Right cardiac atrium (tissue), 5 donors: ENCODE data around the gene LRRN2. TPM values are rescaled to one million over a fixed set of nuclear protein-coding genes. Genes with fewer than 3 reads are reported as not detected.
A peak's percentile ranks its signal among the peaks of the same experiment; 100 is the strongest.

Experiments
- ATAC-seq, 2 donors: fragments of 200-7000 bp; cut with Tn5 transposase; one replicate each; pipeline versions ENCODE4 v1.8.0 to v1.9.1; 2020; ENCODE audit warnings: moderate library complexity in 2 of 2, mild to moderate bottlenecking in 1 of 2
- DNase-seq, 3 donors: peaks; one replicate each; pipeline ENCODE4 v3.0.0-alpha.2; 2020
- H3K27ac ChIP-seq: one replicate; pipeline ENCODE4 v1.5.1; 2013; ENCODE audit warnings: mild to moderate bottlenecking, low read length, control low read depth, moderate library complexity
- H3K27me3 ChIP-seq: one replicate; pipeline ENCODE4 v1.6.1; 2013; ENCODE audit not compliant: control insufficient read depth, insufficient read depth
- H3K4me1 ChIP-seq: one replicate; pipeline ENCODE4 v1.6.1; 2013; ENCODE audit warnings: low read length; ENCODE audit not compliant: control insufficient read depth, insufficient read depth
- H3K4me3 ChIP-seq: one replicate; pipeline ENCODE4 v1.5.1; 2013; ENCODE audit warnings: low read length, control low read depth
- H3K9me3 ChIP-seq: one replicate; pipeline ENCODE4 v1.6.1; 2013; ENCODE audit warnings: low read length; ENCODE audit not compliant: control insufficient read depth
- WGBS: extraction: QIAGEN DNeasy Blood & Tissue Kit; methylation state at CpG from one replicate; pipeline ENCODE4 v1.1.7; 2013; 5-methylcytosine and 5-hydroxymethylcytosine counted together
- intact Hi-C, 4 donors: fragments of 100-400 bp; cut with DNase I; formaldehyde crosslinking; loops; one replicate each; pipeline versions ENCODE4 v1.11.0 to v1.14.0; 2022 to 2023
- polyA plus RNA-seq: library from polyadenylated mRNA; stranded (reverse); fragments of 200-250 nt; gene quantifications from one replicate; pipeline ENCODE4 v1.2.3, GENCODE V29; 2013
- total RNA-seq, 4 donors: library from RNA; stranded (reverse); fragmentation: NEBNext Ultra II Directional; extraction: Animal tissue kit (Norgen Biotek cat#: 25700); gene quantifications; one replicate each; pipeline ENCODE4 v1.2.1, GENCODE V29; 2021
- donor health status: healthy with polysubstance abuse.
- donor health status: DM: no; HTN: yes; CAD: no.
- donor health status: DM: no; HTN: no; CAD: no.
- donor health status: DM: no; HTN: yes; CAD: no; lungs with severe emphysema.
- donor health status: DM: yes; HTN: yes; CAD: no.

The LRRN2 gene
- total and polyA plus RNA-seq, 5 donors = 4.8 to 31.6 (median 21.4) TPM

DNA sequence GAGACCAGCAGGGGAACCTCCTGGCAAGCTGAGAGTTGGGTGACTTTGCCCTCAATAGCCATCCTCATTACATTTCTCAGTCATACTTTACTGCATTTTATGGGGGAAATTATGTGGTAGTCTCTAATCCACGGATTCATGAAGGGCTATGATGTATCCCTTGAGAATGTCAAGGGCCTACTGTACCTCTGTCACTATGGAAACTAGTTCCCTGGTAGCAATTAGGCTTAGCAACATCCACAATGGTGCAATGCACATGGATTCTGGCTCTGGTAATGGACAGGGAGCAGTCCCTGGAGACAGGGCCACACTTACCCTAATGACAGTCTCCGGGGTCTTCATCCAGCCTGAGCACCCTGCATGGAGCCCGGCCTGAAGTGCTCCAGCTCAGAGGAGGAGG is 26.5 kb downstream of the LRRN2 start:
- Histone ChIP-seq H3K27me3 (no peaks in the 10 kb centered on the region), H3K4me3 (no peak overlapping the region), H3K9me3 (no peaks in the 10 kb centered on the region), H3K27ac (no peak overlapping the region), H3K4me1 (no peaks in the 10 kb centered on the region)
- WGBS = 77% methylated on average over 3 of the region's 3 CpGs
- DNase-seq (no peak), ATAC-seq (no peak)
- intact Hi-C loops = no loop called here

DNA sequence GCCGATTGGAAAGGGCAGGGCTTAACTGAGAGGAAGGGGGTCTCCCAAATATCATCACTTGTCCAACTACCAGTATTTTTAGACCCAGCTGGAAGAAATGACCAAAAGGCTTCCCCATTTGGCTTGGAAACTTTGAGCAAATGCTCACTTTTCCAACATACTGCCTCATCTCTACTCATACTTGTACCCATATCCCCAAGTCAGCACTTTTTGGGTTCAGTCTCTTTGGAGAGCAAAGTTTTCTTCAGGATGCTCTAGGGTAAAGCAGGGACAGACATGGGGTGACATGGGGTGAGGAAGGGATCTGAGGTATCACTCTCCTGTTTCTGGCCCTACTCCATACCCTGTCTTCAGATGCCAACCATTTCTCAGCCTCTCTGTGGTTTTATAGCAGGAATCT is 27.2 kb downstream of the LRRN2 start:
- Histone ChIP-seq H3K27ac (no peak overlapping the region), H3K4me1 (no peaks in the 10 kb centered on the region), H3K4me3 (no peak overlapping the region), H3K9me3 (no peaks in the 10 kb centered on the region), H3K27me3 (no peaks in the 10 kb centered on the region)
- no peak for DNase-seq
- 100% methylated on average over 1 of the region's 1 CpG for WGBS
- no peak for ATAC-seq
- intact Hi-C loops = no loop called here

DNA sequence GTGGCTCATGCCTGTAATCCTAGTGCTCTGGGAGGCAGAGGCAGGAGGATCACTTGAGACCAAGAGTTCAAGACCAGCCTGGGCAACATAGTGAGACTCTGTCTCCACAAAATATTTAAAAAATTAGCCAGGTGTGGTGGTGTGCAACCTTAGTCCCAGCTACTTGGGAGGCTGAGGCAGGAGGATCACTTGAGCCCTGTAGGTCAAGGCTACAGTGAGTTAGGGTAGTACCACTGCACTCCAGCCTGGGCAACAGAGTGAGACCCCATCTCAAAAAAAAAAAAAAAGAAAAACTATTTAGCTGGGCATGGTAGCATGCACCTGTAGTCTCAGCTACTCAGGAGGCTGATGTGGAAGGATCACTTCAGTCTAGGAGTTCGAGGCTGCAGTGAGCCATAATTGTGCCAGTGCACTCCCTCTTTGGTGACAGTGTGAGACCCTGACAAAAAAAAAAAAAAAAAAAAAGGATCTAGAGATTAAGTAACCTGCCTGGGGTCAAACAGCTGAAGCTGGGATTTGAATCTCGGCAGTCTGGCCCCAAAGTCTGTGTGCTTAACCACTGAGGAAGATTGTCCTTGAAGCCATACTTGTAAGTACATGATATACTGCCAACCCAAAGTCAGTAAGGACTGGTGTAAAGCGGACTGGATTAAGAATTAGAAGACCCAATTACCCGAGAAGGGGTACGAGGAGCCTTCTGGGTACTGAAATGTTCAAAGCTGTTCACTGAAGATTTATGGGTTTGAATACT is 31.8 kb downstream of the LRRN2 start:
- H3K27ac ChIP-seq = no peak overlapping the region
- no peak overlapping the region for H3K4me3 ChIP-seq
- no peaks in the 10 kb centered on the region for H3K27me3 ChIP-seq
- H3K4me1 ChIP-seq = no peaks in the 10 kb centered on the region
- DNase-seq = no peak
- 92% methylated on average over 5 of the region's 5 CpGs for WGBS
- H3K9me3 ChIP-seq = no peaks in the 10 kb centered on the region
- intact Hi-C loops = no loop called here
- ATAC-seq = no peak

DNA sequence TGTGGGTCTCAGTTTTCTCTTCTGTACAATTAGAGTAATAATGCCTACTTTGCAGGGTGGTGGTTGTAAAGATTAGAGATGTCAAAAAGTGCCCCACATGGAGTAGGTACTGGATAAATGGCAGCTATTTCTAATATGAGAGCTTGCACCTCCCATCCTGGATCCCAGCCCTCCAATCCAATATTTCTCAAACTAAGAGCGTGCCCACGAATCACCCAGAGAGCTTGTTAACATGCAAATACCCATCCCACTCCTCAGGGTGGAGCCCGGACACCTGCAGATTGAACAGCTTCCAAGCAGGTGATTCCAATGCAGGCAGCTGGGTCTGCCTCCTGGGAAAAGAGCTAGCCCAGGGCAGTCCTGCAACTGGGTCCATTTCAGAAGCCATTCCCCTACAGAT is 33.0 kb downstream of the LRRN2 start:
- H3K9me3 ChIP-seq = no peaks in the 10 kb centered on the region
- ATAC-seq (no peak), DNase-seq (no peak)
- no peak overlapping the region for H3K27ac ChIP-seq
- no peaks in the 10 kb centered on the region for H3K4me1 ChIP-seq
- intact Hi-C loops = no loop called here
- H3K4me3 ChIP-seq = no peak overlapping the region
- 67% methylated on average over 3 of the region's 3 CpGs for WGBS
- no peaks in the 10 kb centered on the region for H3K27me3 ChIP-seq

DNA sequence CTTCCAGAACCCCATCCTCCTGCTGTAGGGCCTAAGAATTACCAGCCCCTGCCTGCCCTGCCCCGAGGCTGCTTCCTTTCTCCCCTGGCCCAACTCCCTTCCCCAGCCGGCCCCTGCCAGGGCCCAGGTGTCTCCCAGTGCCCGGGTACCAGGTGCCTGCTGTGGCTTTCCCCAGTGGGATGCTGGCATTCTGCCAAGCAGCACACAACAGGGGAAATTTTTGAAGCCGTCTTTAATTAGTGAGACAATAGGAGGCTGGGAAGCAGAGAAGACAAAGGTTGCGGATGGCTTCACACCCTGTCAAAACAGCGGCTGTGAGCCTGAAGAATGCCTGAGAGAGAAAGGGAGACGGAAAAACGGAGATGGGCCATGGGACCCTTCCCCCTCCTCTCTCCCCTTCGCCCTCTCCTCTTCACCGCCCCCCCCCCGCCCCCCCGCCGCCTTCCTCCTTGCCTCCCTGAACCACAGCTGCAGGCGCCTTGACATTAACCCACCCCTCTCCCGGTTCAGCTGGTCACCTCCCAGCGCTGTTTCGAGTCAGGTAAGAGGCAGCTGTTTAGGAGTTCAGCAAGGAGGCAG is 33.6 kb downstream of the LRRN2 start:
- H3K9me3 ChIP-seq = no peaks in the 10 kb centered on the region
- intact Hi-C loops = no loop called here
- no peaks in the 10 kb centered on the region for H3K4me1 ChIP-seq
- DNase-seq (no peak), ATAC-seq (no peak)
- no peaks in the 10 kb centered on the region for H3K27me3 ChIP-seq
- 35% methylated on average over 16 of the region's 17 CpGs for WGBS
- no peak overlapping the region for H3K4me3 ChIP-seq
- no peak overlapping the region for H3K27ac ChIP-seq

DNA sequence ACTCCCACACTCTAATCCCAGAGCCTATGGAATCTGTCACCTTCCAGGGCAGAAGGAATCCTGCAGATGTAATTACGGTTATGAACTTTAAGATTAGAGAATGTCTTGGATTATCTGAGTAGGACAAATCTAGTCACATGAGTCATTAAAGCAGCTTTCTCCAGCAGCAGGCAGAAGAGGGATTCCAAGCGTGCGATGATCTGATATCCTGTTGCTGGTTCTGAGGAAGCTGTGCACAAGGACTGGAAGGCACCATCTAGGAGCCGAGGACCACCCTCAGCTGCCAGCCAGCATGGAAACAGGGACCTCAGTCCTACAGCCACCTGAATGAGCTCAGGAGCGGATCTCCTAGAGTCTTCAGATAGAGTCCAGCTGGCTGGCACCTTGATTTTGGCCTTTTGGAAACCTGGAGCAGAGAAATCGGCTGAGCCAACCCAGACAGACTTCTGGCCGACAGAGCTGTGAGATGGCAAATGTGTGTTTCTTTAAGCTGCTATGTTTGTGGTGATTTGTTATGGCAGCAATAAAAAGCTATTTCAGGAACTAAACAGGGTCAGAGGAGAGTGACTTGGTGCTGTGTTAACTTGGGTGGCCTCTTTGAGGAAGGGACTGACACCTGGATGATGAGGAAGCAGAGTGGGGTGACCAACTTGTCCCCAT is 34.5 kb downstream of the LRRN2 start:
- no peak for DNase-seq
- Histone ChIP-seq H3K27ac (no peak overlapping the region), H3K4me3 (no peak overlapping the region), H3K9me3 (no peaks in the 10 kb centered on the region), H3K27me3 (no peaks in the 10 kb centered on the region), H3K4me1 (no peaks in the 10 kb centered on the region)
- intact Hi-C loops = no loop called here
- WGBS = 59% methylated on average over 7 of the region's 7 CpGs
- ATAC-seq = no peak

DNA sequence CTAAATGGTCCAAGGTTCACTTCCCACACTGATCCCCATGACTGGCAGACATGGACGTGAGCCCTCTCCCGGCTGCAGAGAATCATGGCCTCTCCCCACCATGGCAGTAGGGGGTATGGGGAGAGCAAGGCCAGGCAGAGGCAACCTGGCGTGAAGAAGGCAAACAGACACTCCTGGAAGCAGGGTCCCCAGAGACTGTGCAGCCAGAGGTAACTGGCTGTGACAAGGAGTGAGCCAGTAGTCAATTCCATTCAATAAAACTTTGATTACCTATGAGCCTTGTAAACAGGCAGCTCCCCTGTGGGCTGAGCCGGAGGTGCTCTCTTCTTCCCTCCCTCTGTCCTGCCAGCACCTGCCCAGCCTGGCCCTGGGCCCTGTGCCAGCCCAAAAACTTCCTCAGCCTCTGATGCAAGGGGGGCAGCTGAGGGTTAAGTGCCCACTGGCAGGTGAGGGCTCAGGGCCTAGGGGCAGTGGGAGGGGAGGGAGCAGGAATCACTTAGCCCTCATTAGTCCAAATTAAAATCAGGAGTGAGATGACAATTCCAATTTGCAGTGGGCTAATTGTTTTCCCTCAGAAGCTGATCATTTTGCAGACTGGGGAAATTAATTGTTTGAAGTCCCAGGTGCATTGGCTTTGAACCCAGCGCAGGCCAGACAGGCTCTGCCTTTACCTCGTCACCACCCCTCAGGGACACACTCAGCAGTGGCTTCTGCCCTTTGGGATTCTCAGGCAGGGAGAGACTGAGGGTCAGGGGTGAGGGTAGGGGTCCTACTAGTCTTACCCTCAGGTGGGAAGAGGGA is 35.6 kb downstream of the LRRN2 start:
- Histone ChIP-seq H3K9me3 (no peaks in the 10 kb centered on the region), H3K27ac (no peak overlapping the region), H3K27me3 (no peaks in the 10 kb centered on the region), H3K4me3 (no peak overlapping the region), H3K4me1 (no peaks in the 10 kb centered on the region)
- WGBS = 93% methylated on average over 6 of the region's 6 CpGs
- intact Hi-C loops = no loop called here
- ATAC-seq = no peak
- no peak for DNase-seq

DNA sequence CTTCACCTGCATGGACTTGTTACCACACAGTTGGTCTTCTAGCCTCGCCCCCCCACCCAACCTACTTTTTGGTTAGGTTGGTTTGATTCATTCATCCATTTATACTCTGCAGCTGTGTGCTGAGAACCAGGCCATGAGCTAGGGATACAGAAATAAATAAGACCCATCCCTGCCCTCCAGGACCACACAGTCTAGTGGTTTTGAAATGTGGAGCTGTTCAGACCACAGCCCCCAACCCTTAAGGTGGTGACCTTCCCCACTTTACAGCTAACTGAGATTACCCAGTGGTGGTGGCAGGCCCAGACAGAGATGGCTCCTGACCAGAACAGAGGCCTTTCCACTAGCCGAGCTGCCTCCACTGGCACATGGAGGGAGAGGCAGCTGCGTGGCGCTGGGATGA is 37.0 kb downstream of the LRRN2 start:
- WGBS = 92% methylated on average over 4 of the region's 4 CpGs
- ATAC-seq (no peak), DNase-seq (no peak)
- Histone ChIP-seq H3K27me3 (no peaks in the 10 kb centered on the region), H3K4me3 (no peak overlapping the region), H3K9me3 (no peaks in the 10 kb centered on the region), H3K27ac (no peak overlapping the region), H3K4me1 (no peaks in the 10 kb centered on the region)
- intact Hi-C loops = no loop called here

DNA sequence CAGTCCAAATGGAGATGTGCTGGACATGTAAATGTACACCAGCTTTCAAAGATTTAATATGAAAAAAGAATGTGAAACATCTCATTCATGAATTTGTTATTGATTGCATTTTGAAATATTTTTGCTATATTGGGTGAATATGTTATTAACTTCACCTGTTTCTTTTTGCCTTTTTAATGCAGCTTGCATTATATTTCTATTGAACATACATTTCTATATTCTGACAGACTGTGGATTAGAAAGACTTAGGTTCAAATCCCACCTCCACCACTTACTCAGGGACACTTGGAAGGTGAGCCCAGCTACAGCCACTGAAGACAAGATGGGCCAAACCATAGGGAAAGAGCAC is 37.8 kb downstream of the LRRN2 start:
- intact Hi-C loops = no loop called here
- H3K27me3 ChIP-seq = no peaks in the 10 kb centered on the region
- H3K9me3 ChIP-seq = no peaks in the 10 kb centered on the region
- no peaks in the 10 kb centered on the region for H3K4me1 ChIP-seq
- no peak for ATAC-seq
- no peak overlapping the region for H3K4me3 ChIP-seq
- no peak for DNase-seq
- H3K27ac ChIP-seq = no peak overlapping the region

DNA sequence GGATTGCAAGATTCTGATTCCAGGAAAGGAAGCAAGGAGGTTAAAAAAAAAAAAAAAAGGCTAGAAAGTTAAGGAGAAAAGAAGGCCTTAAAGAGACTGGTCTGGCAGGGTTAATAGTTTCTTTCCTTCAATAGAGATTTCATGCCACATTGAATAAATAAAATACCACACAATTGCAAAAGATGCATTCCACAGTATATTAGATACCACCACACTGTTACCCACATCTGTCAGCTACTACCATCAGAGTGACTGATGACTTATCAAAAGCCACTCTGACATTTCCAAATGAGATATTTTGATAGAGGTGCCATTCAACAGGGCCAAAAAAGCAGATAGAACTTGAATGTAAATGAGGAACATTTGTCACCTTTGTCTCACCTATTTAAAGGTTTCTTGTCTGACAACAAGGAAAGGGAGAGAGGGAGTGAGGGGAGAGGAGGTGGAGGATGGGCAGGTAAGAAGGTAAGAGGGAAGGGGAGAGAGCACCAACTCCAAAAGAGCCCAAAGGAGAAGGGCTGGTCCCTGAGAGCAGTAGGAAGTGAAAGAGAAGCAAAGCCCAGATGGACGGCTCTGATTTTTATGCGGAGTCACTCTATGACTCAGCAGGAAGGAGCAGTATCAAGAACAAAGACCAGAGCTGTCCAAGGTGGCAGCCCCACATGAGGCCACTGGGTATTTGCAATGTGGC is 38.3 kb downstream of the LRRN2 start:
- H3K27ac ChIP-seq = no peak overlapping the region
- peak; percentile 36 to 47 for ATAC-seq
- no peak overlapping the region for H3K4me3 ChIP-seq
- H3K9me3 ChIP-seq = no peaks in the 10 kb centered on the region
- WGBS = 10% methylated on average over 2 of the region's 2 CpGs
- intact Hi-C loops = no loop called here
- no peak for DNase-seq
- no peaks in the 10 kb centered on the region for H3K4me1 ChIP-seq
- no peaks in the 10 kb centered on the region for H3K27me3 ChIP-seq

DNA sequence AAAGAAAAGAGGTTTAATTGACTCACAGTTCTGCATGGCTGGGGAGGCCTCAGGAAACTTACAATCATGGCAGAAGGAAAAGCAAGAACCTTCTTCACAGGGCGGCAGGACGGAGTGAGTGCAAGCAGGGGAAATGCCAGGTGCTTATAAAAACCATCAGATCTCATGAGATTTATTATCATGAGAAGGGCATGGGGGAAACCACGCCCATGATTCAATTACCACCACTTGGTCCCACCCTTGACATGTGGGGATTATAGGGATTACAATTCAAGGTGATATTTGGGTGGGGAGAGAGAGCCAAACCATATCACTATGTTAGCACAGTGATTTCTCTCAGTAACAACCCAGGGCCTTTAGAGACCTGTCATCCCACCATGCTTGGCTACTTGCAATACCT is 39.9 kb downstream of the LRRN2 start:
- Histone ChIP-seq H3K27ac (no peak overlapping the region), H3K9me3 (no peaks in the 10 kb centered on the region), H3K27me3 (no peaks in the 10 kb centered on the region), H3K4me3 (no peak overlapping the region), H3K4me1 (no peaks in the 10 kb centered on the region)
- DNase-seq (no peak), ATAC-seq (no peak)
- 90% methylated on average over 3 of the region's 3 CpGs for WGBS
- intact Hi-C loops = no loop called here
